ENCODE results near the gene EXOC4.

DNA sequence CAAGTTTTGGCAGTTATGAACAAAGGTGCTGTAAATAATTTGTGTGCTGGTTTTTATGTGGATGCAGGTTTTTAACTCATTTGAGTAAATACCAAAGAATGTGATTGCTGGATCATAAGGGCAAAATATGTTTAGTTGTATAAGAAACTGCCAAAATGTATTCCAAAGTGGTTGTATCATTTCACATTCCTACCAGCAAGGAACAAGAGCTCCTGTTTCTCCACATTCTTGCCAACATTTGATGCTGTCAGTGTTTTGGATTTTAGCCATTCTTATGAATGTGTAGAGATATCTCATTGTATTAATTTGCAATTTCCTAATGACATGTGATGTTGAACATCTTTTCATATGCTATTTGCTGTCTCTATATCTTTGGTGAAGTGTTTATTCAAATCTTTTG lies 666.9 kb downstream of the EXOC4 start:
- TF ChIP-seq, protein P1, sequence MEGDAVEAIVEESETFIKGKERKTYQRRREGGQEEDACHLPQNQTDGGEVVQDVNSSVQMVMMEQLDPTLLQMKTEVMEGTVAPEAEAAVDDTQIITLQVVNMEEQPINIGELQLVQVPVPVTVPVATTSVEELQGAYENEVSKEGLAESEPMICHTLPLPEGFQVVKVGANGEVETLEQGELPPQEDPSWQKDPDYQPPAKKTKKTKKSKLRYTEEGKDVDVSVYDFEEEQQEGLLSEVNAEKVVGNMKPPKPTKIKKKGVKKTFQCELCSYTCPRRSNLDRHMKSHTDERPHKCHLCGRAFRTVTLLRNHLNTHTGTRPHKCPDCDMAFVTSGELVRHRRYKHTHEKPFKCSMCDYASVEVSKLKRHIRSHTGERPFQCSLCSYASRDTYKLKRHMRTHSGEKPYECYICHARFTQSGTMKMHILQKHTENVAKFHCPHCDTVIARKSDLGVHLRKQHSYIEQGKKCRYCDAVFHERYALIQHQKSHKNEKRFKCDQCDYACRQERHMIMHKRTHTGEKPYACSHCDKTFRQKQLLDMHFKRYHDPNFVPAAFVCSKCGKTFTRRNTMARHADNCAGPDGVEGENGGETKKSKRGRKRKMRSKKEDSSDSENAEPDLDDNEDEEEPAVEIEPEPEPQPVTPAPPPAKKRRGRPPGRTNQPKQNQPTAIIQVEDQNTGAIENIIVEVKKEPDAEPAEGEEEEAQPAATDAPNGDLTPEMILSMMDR (conservative IDR thresholded peaks at IDR 0.05) = no peak
- TF ChIP-seq ZFX (IDR thresholded peaks at IDR 0.05) = no peak
